Small intestine (tissue), 7 donors: ENCODE data around the gene C5AR2. TPM values are rescaled to one million over a fixed set of nuclear protein-coding genes. Genes with fewer than 3 reads are reported as not detected.

Experiments used
- DNase-seq, 2 donors: peaks; one replicate each; pipeline versions ENCODE4 v3.0.0 to v3.0.0-alpha.2; 2013
- FAIRE-seq: peaks from 2 replicates; lab custom pipeline; 2012; peaks lifted over from hg19 to GRCh38; lab: Jason Lieb, UNC
- H3K27ac ChIP-seq, 3 donors: one replicate each; pipeline ENCODE4 v1.5.1; 2013; ENCODE audit warnings: low read length in 2 of 3, mild to moderate bottlenecking in 2 of 3, control low read depth in 1 of 3, inconsistent platforms in 1 of 3, low read depth in 1 of 3, moderate library complexity in 1 of 3
- H3K27me3 ChIP-seq, 3 donors: one replicate each; pipeline ENCODE4 v1.6.1; 2013; ENCODE audit warnings: low read length in 3 of 3, inconsistent platforms in 1 of 3; ENCODE audit not compliant: control insufficient read depth in 3 of 3, insufficient read depth in 3 of 3
- H3K36me3 ChIP-seq, 3 donors: one replicate each; pipeline ENCODE4 v1.6.1; 2013; ENCODE audit warnings: low read length in 3 of 3, inconsistent platforms in 1 of 3, low read depth in 1 of 3, mild to moderate bottlenecking in 1 of 3, moderate library complexity in 1 of 3; ENCODE audit not compliant: control insufficient read depth in 3 of 3, insufficient read depth in 2 of 3
- H3K4me1 ChIP-seq, 3 donors: one replicate each; pipeline ENCODE4 v1.6.1; 2013; ENCODE audit warnings: low read length in 2 of 3, inconsistent platforms in 1 of 3, low read depth in 1 of 3, mild to moderate bottlenecking in 1 of 3, moderate library complexity in 1 of 3; ENCODE audit not compliant: control insufficient read depth in 3 of 3, insufficient read depth in 2 of 3
- H3K4me3 ChIP-seq, 3 donors: one replicate each; pipeline ENCODE4 v1.5.1; 2013; ENCODE audit warnings: low read length in 3 of 3, control low read depth in 1 of 3, inconsistent platforms in 1 of 3, low read depth in 1 of 3, mild to moderate bottlenecking in 1 of 3, moderate library complexity in 1 of 3
- H3K9me3 ChIP-seq, 2 donors: one replicate each; pipeline ENCODE4 v1.6.1; 2013; ENCODE audit warnings: low read depth in 1 of 2, low read length in 1 of 2; ENCODE audit not compliant: control insufficient read depth in 2 of 2, insufficient read depth in 1 of 2
- WGBS, 3 donors: extraction: QIAGEN DNeasy Blood & Tissue Kit; methylation state at CpG; one replicate each; pipeline ENCODE4 v1.1.7; 2013; 5-methylcytosine and 5-hydroxymethylcytosine counted together
- polyA plus RNA-seq, 4 donors: library from polyadenylated mRNA; stranded (reverse) in 3 of 4; unstranded in 1 of 4; fragments of 200-250 nt in 3 of 4; fragments of 120-200 nt in 1 of 4; gene quantifications; one replicate each; pipeline versions ENCODE4 v1.2.1 to v1.2.3, GENCODE V29; 2013
- donor health status: healthy with polysubstance abuse.
- donor health status: control.
- donor health status: control.
- donor health status: Bipolar disorder and iron deficiency.
- donor health status: healthy.

The C5AR2 gene
- polyA plus RNA-seq, 4 donors, result 0.10 to 0.91 TPM; not detected in 2

DNA sequence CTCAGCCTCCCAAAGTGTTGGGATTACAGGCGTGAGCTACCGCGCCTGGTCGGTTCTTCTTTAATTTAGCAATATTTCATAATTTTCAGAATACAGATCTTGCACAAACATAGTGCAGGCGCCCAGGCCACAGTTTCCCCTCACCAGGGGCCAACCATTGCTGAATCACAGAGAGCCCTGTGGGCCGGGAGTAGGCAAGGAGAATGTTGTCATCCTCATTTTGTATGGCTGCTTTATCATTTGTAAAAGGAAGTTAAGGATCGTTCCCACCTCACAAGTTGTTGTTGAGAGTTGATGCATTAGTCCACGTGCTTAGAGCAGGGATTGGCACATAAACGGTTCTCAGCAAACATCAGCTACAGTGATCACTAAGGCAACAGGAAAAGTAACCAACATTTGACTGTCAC, 57.2 kb downstream of the C5AR2 start:
- H3K27ac ChIP-seq, result no peak overlapping the region
- no peaks in the 10 kb centered on the region for H3K9me3 ChIP-seq

DNA sequence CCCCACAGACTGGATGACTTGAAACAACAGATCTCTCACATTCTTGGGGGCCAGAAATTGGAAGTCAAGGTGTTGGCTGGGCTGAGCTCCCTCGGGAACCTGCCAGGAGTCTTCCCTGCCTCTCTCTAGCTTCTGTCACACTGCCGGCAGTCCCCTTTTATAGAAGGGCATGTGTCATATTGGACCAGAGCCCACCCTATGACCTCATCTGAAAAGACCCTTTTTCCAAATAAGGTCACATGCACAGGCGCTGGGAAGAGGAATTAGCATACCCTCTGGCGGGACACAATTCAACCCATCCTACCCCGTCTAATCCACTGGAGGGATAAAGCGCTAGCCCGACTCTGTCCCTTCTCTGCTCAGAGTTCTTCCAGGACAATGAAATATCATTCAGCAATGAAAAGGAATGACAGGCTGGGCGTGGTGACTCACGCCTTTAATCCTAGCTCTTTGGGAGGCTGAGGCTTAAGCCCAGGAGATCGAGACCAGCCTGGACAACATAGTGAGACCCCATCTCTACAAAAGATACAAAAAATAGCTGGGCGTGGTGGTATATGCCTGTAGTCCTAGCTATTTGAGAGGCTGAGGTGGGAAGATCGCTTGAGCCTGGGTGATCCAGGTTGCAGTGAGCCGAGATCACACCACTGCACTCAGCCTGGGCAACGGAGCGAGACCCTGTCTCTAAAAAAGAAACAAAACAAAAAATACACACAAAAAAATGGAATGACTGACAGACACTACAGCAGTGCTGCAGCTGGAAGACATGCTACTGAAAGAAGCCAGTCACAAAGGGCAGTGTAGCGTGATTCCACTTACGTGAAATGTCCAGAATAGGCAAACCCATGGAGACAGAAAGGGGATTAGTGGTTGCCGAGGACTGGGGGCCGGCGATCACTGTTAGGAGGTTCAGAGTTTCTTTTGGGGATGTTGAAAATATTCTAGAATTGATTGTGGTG, 58.8 kb downstream of the C5AR2 start:
- no peaks in the 10 kb centered on the region for H3K4me1 ChIP-seq
- DNase-seq (no peak), FAIRE-seq (no peak)
- WGBS, 3 donors, result 72 to 73% (median 73%) methylated on average over 20 of the region's 20 CpGs
- no peak overlapping the region for H3K27ac ChIP-seq
- H3K27me3 ChIP-seq, result peaks cover 0 to 2% (median 0%) of the 10 kb centered on the region in 3 donors
- no peaks in the 10 kb centered on the region for H3K36me3 ChIP-seq
- H3K4me3 ChIP-seq, result no peak overlapping the region
- H3K9me3 ChIP-seq, result no peaks in the 10 kb centered on the region

More for the DNA sequence above, 57.2 kb downstream of the C5AR2 start:
- Histone ChIP-seq H3K4me1 (no peaks in the 10 kb centered on the region), H3K4me3 (no peak overlapping the region), H3K36me3 (no peaks in the 10 kb centered on the region), H3K27me3 (peaks cover 0 to 2% (median 0%) of the 10 kb centered on the region in 3 donors)
- WGBS, 3 donors, result 67 to 73% (median 68%) methylated on average over 9 of the region's 9 CpGs
- no peak for DNase-seq
- no peak for FAIRE-seq

DNA sequence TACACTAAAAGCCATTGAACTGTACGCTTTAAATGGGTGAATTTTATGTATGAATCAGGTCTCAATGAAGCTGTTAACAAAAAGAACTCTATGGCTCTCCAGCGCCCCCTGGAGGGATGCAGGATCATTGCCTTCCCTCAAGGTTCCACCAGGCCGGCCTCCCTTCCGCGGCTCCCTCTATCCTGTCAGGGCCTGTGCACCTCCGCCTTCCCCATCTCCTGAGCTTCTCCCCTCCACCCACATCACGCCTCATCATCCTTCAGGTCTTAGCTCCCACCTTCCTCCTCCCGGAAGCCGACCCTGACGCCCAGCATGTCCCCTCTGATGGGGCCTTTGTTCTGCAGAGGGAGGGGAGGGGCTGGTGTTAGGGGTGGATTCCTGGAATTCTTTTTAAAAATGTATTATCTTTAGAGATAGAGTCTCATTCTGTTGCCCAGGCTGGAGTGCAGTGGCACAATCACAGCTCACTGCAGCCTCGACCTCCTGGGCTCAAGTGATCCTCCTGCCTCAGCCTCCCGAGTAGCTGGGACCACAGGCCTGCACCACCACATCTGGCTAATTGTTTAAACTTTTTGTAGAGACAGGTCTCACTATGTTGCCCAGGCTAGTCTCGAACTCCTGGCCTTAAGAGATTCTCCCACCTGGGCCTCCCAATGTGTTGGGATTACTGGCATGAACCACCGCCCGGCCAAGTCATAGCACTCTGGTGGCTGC, 59.7 kb downstream of the C5AR2 start:
- no peak for FAIRE-seq
- H3K4me1 ChIP-seq, result no peaks in the 10 kb centered on the region
- DNase-seq, result peak; percentile 66 to 74
- peaks cover 0 to 2% (median 0%) of the 10 kb centered on the region in 3 donors for H3K27me3 ChIP-seq
- WGBS, 3 donors, result 31 to 34% (median 32%) methylated on average over 14 to 15 of the region's 15 CpGs
- H3K4me3 ChIP-seq, result no peak overlapping the region
- H3K36me3 ChIP-seq, result no peaks in the 10 kb centered on the region
- H3K9me3 ChIP-seq, result no peaks in the 10 kb centered on the region
- no peak overlapping the region for H3K27ac ChIP-seq

Other genes with a start within 250 kb of the C5AR2 start
- gene ZC3H4, start 218.4 kb upstream of the C5AR2 start, polyA plus RNA-seq, result 10 to 100 TPM in 3 of 4 donors, 1 to 10 TPM in 1; 7.3 to 31.6 (median 14.4) TPM
- gene SAE1, start 201.3 kb upstream of the C5AR2 start, polyA plus RNA-seq, result 10 to 100 TPM; 28.6 to 77.5 (median 45.1) TPM
- gene BBC3, start 101.0 kb upstream of the C5AR2 start, polyA plus RNA-seq, result 1 to 10 TPM; 2.9 to 9.3 (median 4.3) TPM
- 10 to 100 TPM; 12.1 to 23.0 (median 22.1) TPM for gene CCDC9, start 75.7 kb upstream of the C5AR2 start, polyA plus RNA-seq
- gene INAFM1, start 57.3 kb upstream of the C5AR2 start, polyA plus RNA-seq, result 1 to 10 TPM; 5.8 to 7.3 (median 6.3) TPM
- gene C5AR1, start 22.3 kb upstream of the C5AR2 start, polyA plus RNA-seq, result 1 to 10 TPM in 3 of 4 donors, under 1 TPM in 1; 0.67 to 8.6 (median 1.6) TPM
- gene DHX34, start 17.1 kb downstream of the C5AR2 start, polyA plus RNA-seq, result 10 to 100 TPM in 2 of 4 donors, 1 to 10 TPM in 2; 6.5 to 13.9 (median 9.4) TPM
- gene MEIS3, start 87.4 kb downstream of the C5AR2 start, polyA plus RNA-seq, result 10 to 100 TPM in 1 of 4 donors, 1 to 10 TPM in 2, not detected in 1; 4.6 to 11.2 (median 4.8) TPM
- gene SLC8A2, start 139.7 kb downstream of the C5AR2 start, polyA plus RNA-seq, result under 1 TPM in 2 of 4 donors, not detected in 2; 0.12 to 0.92 TPM
- 10 to 100 TPM in 3 of 4 donors, 1 to 10 TPM in 1; 6.3 to 42.7 (median 27.4) TPM for gene KPTN, start 152.0 kb downstream of the C5AR2 start, polyA plus RNA-seq
- 100 to 1,000 TPM in 3 of 4 donors, 10 to 100 TPM in 1; 76.4 to 119 (median 107) TPM for gene NAPA, start 182.9 kb downstream of the C5AR2 start, polyA plus RNA-seq
- gene ZNF541, start 241.0 kb downstream of the C5AR2 start, polyA plus RNA-seq, result under 1 TPM in 2 of 4 donors, not detected in 2; 0.10 to 0.30 TPM